Gastrocnemius medialis (tissue), 4 donors: ENCODE results near the gene SLC22A4.

Experiments used
- CTCF ChIP-seq, 5 experiments: fragments of 450-650 bp in 3 of 5; fragments of 200-600 bp in 2 of 5; sonication (generic) in 2 of 5; IDR thresholded peaks in 4 of 5; conservative IDR thresholded peaks in 1 of 5; 1 replicate in 4 of 5; 2 replicates in 1 of 5; pipeline ENCODE4 v1.5.1; 2016 to 2019; ENCODE audit warnings: antibody characterized with exemption in 5 of 5, mild to moderate bottlenecking in 3 of 5, moderate library complexity in 3 of 5
- POLR2A ChIP-seq, 2 donors: fragments of 450-650 bp; IDR thresholded peaks; one replicate each; pipeline ENCODE4 v1.6.1; 2017; ENCODE audit warnings: antibody characterized with exemption in 2 of 2, mild to moderate bottlenecking in 2 of 2, moderate library complexity in 2 of 2

- TF ChIP-seq CTCF (IDR thresholded peaks at IDR 0.05 in 4 of 5, conservative IDR thresholded peaks at IDR 0.05 in 1 of 5) (no peak), POLR2A (IDR thresholded peaks at IDR 0.05) (no peak)
Measured at GRCh38 chr5:132380047-132380446, 85.9 kb downstream of the SLC22A4 start.
